HFF-Myc (cell line): ENCODE measurements around the gene PPARD.
A peak's percentile ranks its signal among the peaks of the same experiment; 100 is the strongest.

Experiments
- DNase-seq: peaks from one replicate; pipeline ENCODE4 v3.0.0-alpha.2; 2011; ENCODE audit warnings: low read depth; ENCODE audit errors: extremely low read depth
- H3K4me3 ChIP-seq: replicated peaks from 2 replicates; pipeline ENCODE4 v1.5.1; 2011; ENCODE audit warnings: low read depth, mild to moderate bottlenecking, control low read depth, low read length
- TF ChIP-seq, protein P1 (sequence below): IDR thresholded peaks from 2 replicates; pipeline ENCODE4 v1.5.1; 2012; ENCODE audit warnings: mild to moderate bottlenecking, low read depth, low read length, control low read depth; ENCODE audit errors: missing control alignments

The PPARD gene

DNA sequence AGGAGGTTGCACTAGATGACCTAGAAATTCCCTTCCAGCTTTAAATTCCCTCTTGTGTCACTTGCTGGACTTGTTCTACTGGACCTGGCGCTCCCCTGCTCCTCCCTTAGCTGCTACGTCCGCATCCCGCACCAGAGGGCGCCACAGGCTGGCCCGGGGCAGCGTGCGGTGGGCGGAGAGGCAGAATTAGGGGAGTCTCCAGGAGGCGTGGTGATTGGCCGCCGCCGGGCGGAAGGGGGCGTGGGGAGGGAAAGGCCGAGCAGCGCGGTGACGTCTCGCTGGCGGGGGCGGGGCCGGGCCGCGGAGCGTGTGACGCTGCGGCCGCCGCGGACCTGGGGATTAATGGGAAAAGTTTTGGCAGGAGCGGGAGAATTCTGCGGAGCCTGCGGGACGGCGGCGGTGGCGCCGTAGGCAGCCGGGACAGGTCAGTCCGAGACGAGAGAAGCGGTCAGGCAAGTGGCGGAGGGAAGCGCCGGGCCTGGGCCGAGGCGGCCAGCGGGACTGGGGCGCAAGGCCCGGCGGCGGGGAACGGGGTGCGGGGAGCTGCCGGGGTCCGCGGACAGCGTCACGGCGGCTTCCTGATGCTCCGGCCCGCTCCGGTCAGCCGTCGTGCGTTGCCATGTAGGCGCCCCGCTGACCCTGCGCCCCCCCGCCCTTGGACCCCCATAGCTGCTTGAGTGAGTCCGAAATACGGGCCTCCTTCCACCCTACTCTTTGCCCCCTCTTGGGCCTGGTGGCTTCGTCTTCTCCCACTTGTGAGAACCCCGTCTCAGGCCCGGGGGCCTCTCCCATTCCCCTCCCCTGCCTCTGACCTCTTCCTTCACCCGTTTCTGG, at the start of gene PPARD:
TSS of gene PPARD (plus strand) at position 301 of the 834 bp plus-strand sequence. CDS start 68,530 bp downstream, outside the sequence.
- TF ChIP-seq, protein P1, sequence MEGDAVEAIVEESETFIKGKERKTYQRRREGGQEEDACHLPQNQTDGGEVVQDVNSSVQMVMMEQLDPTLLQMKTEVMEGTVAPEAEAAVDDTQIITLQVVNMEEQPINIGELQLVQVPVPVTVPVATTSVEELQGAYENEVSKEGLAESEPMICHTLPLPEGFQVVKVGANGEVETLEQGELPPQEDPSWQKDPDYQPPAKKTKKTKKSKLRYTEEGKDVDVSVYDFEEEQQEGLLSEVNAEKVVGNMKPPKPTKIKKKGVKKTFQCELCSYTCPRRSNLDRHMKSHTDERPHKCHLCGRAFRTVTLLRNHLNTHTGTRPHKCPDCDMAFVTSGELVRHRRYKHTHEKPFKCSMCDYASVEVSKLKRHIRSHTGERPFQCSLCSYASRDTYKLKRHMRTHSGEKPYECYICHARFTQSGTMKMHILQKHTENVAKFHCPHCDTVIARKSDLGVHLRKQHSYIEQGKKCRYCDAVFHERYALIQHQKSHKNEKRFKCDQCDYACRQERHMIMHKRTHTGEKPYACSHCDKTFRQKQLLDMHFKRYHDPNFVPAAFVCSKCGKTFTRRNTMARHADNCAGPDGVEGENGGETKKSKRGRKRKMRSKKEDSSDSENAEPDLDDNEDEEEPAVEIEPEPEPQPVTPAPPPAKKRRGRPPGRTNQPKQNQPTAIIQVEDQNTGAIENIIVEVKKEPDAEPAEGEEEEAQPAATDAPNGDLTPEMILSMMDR: peak; percentile 96
- DNase-seq: peak; percentile 74
- H3K4me3 ChIP-seq: peak within 1 kb of the TSS; percentile 73

DNA sequence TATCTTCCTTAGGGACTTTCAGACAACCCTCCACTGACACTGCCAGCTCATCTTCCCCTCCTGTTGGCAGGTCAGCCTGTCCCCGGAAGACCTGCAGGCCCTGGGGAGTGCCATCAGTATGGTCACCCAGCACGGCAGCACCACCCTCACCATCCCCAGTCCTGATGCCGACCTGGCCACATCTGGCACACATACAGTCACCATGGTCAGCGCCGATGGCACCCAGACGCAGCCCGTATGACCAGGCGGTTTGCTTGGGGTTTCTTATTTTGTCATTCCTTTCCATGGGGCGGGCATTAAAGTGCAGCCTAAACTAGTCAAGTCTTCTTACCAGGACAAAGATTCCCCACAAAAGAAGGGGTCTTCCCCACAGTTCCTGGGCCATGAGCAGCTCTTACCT, 48.7 kb upstream of the PPARD start:
- TF ChIP-seq, protein P1: no peak
- no peak overlapping the region for H3K4me3 ChIP-seq
- DNase-seq: no peak

DNA sequence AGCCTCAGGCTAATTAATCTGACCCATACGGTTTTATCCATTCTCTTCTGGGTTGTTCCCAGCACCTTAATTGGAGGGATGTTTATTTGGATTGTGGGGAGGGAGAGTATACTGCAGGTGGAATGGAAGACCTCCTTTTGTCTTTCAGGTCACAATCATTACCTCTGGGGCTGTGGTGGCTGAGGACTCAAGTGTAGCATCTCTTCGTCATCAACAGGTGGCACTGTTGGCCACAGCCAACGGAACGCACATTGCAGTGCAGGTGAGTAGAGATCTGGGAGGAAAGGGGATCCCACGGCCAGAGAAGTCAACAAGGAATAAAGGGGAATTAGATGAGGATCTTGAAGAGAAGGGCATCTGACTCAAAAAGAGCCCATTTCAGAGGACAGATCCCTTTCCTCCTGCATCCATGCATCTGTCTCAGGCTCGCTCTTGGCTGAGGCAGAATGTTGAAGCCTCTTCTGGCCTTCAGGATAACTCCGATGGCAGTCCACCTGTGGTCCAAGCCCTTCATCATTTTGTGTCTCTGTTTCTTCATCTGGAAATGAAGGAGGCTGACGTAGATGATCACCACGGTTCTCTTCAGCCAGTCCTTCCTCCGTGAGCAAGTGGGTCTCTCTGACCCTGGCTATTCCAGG, 47.9 kb upstream of the PPARD start:
- no peak for DNase-seq
- TF ChIP-seq, protein P1: peak; percentile 83
- H3K4me3 ChIP-seq: no peak overlapping the region

DNA sequence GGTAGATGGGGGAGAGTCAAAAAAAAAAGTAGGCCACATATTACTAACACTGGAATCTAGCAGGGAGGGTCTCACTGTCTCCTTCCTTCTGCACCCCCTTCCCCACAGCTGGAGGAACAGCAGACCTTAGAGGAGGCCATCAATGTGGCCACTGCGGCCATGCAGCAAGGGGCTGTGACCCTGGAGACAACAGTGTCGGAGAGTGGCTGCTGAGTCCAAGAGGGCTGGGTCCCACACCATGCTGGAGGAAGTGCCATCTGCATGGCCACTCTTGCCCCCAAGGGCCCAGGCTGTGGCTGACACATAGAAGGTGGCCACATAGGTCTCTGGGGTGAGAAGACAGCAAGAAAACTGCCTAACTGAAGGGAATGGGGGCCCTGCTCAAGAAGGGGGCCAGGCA, 47.3 kb upstream of the PPARD start:
- no peak for DNase-seq
- no peak overlapping the region for H3K4me3 ChIP-seq
- TF ChIP-seq, protein P1: no peak

DNA sequence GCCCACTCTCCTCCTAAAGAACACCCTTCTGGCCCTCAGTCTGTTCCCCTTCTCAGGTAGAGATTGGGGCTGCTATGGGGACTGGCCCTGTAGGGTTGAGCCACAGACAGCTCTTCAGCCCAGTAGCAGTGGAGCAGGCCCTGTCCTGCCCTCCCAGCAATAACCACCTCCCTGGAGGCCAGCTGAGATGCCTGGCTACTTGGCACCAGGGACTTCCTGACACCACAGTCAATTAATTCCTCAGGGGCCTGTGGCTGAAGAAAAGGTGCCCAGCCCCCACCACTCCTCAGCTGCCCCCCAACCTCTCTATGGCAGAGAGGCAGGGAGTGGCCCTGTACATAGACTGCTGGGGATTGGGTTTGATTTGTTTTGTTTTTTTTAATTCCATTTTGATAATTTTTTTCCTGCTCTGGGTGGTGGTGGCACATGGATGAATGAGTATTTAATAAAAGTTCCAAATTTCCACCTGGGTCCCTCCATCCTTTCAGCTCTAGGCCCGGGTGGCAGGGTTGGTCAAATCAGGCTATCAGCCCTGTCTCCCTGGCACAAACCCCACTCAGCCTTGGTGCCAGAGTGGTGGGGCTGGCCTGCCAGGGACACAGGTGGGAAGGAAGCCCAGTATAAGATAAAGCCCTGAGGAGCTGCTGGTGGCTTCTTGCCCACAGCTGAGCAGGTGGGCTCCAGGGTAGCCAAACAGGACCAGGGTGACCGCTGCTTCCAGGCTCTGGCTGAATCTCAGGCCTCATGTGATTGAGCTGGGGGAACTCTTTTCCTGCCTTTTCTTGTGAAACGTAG, 46.6 kb upstream of the PPARD start:
- no peak overlapping the region for H3K4me3 ChIP-seq
- DNase-seq: no peak
- TF ChIP-seq, protein P1: no peak

DNA sequence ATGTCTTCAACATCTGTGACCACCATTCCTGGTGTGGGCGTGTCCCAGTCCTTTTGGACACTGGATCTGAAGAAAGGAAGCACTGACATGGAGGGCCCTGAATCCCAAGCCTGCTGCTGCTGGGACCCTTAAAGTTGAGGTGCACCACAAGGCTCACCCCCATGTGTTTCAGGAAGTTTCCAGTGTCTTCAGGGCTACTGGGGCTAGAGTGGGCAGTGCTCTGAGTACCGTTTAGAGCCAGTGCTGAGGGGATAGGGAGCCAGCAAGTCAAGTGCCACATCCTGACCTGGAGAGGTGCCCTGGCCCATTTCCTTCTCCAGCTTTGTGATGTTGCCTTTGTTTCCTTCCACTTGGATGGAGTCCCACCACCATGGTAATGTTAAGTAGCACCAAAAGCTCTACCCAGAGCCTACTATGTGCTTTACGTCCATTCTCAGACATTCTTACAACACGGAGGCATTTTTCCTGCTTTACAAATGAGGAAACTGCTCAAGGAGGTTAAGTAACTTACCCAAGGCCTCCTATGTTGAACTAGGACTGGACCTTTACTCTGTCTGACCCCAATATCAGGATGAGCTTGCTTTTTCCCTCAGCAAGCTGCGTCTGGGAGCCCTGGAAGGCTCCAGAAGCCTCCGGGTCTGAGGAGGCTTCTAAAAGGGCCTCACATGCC, 45.3 kb upstream of the PPARD start:
- peak overlapping the region; percentile 56; the same call in 1 of the 2 replicates for H3K4me3 ChIP-seq
- no peak for DNase-seq
- TF ChIP-seq, protein P1: no peak
